ENCODE measurements around the gene BPHL. TPM values are rescaled to one million over a fixed set of nuclear protein-coding genes. Genes with fewer than 3 reads are reported as not detected.
"Not testable (repeated sequence)": the region's sequence is repeated elsewhere in the genome, so short reads cannot be mapped to it uniquely, and the experiment has no call there.

The BPHL gene
- total RNA-seq, 1 donor from 2014 or later = 27.7 TPM

DNA sequence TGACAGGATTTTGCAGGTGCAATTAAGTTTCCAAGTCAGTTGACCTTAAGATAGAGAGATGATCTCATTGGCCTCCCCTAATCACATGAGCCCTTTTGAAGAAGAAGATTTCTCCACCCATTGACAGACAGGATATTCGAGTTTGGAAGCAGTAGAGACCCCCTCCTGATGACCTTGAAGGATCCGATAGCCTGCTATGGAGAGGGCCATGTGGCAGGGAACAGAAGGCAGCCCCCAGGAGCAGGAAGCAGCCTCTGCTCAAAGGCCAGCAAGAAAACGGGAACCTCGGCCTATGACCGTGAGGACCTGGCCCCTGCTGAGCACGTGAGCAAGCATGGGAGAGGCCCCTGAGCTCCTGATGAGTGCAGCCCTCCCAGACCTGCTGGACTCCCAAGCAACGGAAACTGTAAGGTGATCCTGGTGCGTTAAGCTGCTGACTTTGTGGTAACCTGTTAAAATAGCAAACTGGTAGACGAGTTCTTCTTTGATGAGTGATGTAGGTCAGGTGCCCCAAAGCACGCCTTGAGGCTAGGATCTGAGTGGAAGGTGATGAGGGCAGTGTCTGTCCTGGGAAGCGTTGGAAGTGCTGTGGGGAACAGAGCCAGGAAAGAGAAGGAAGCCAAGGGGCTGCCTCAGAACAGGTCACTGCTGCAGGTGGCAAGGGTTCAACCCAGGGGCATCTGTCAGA is 57.3 kb downstream of the BPHL start:
- no peaks in the 10 kb centered on the region for H3K27me3 Mint-ChIP-seq (ENCODE audit: unreplicated experiment)
- no peaks in the 10 kb centered on the region for H3K36me3 Mint-ChIP-seq (ENCODE audit: unreplicated experiment)
- H3K27ac Mint-ChIP-seq (ENCODE audit: unreplicated experiment) = no peak overlapping the region
- H3K4me3 Mint-ChIP-seq (ENCODE audit: unreplicated experiment) = no peak overlapping the region
- H3K9me3 Mint-ChIP-seq (ENCODE audit: unreplicated experiment) = no peaks in the 10 kb centered on the region
- peaks cover 3% of the 10 kb centered on the region for H3K4me1 Mint-ChIP-seq (ENCODE audit: unreplicated experiment)
- DNase-seq (ENCODE audit: extremely low spot score, unreplicated experiment) = no peak
- TF ChIP-seq, protein P1, sequence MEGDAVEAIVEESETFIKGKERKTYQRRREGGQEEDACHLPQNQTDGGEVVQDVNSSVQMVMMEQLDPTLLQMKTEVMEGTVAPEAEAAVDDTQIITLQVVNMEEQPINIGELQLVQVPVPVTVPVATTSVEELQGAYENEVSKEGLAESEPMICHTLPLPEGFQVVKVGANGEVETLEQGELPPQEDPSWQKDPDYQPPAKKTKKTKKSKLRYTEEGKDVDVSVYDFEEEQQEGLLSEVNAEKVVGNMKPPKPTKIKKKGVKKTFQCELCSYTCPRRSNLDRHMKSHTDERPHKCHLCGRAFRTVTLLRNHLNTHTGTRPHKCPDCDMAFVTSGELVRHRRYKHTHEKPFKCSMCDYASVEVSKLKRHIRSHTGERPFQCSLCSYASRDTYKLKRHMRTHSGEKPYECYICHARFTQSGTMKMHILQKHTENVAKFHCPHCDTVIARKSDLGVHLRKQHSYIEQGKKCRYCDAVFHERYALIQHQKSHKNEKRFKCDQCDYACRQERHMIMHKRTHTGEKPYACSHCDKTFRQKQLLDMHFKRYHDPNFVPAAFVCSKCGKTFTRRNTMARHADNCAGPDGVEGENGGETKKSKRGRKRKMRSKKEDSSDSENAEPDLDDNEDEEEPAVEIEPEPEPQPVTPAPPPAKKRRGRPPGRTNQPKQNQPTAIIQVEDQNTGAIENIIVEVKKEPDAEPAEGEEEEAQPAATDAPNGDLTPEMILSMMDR (IDR thresholded peaks at IDR 0.05) = no peak

DNA sequence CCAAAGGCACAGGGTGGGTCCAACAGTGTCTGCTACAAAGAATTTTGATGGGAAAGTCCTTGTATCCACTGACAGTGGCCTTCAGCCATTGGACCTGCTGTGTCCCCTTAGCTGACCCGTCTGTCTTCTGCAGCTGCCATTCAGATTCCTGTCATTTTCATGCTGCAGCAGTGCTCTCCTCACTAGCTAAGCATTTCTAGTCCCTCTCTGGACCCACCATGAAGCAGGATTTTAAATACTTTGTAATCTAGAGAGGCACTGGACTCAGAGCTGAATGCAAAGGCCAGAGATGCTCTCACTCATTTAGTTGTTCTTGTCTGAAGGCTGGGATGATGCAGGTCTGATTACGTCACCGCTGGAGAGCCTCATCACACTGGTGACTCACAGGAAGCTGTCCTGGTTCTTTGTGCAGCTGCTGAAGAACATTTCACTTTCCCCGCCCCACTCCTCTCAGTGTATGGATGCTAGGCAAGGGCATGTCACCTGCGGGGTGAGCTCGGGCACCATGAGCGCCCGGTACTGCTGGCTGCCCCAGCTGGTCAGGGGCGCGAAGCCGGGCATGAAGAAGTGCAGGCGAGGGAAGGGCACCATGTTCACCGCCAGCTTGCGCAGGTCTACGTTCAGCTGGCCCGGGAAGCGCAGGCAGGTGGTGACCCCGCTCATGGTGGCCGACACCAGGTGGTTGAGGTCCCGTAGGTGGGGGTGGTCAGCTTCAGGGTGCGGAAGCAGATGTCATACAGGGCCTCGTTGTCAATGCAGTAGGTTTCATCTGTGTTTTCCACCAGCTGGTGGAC is 58.2 kb downstream of the BPHL start:
- no peak for DNase-seq (ENCODE audit: extremely low spot score, unreplicated experiment)
- no peak overlapping the region for H3K27ac Mint-ChIP-seq (ENCODE audit: unreplicated experiment)
- H3K4me3 Mint-ChIP-seq (ENCODE audit: unreplicated experiment) = no peak overlapping the region
- no peaks in the 10 kb centered on the region for H3K9me3 Mint-ChIP-seq (ENCODE audit: unreplicated experiment)
- no peaks in the 10 kb centered on the region for H3K36me3 Mint-ChIP-seq (ENCODE audit: unreplicated experiment)
- TF ChIP-seq, protein P1 (IDR thresholded peaks at IDR 0.05) = no peak
- peaks cover 3% of the 10 kb centered on the region for H3K4me1 Mint-ChIP-seq (ENCODE audit: unreplicated experiment)
- no peaks in the 10 kb centered on the region for H3K27me3 Mint-ChIP-seq (ENCODE audit: unreplicated experiment)

- H3K4me3 Mint-ChIP-seq (ENCODE audit: unreplicated experiment); H3K27me3 Mint-ChIP-seq (ENCODE audit: unreplicated experiment); DNase-seq (ENCODE audit: extremely low spot score, unreplicated experiment); H3K36me3 Mint-ChIP-seq (ENCODE audit: unreplicated experiment); H3K9me3 Mint-ChIP-seq (ENCODE audit: unreplicated experiment); H3K4me1 Mint-ChIP-seq (ENCODE audit: unreplicated experiment); H3K27ac Mint-ChIP-seq (ENCODE audit: unreplicated experiment): not testable (repeated sequence)
These were observed 60.2 kb downstream of the BPHL start for GRCh38 chr6:3178666-3179065.

DNA sequence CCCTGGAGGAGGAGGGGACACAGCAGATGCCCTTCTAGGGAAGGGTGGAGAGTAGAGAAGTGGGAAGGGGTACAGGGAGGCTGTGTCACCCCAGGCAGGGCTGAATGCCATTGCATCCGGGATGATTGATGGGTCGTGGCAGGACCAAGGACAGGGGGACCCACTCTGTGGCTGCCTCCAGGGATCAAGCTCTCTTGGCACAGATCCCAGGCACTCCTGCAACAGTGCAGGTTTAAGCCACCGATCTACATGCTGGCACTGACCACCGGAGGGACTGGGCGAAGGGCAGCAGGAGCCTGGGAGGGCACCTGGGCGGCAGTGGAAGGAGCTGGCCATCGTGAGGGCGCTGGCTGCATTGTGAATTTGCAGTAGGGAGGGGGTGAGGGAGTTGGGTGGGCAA is 61.4 kb downstream of the BPHL start:
- peak overlapping the region; percentile 69 for H3K4me3 Mint-ChIP-seq (ENCODE audit: unreplicated experiment)
- not testable (repeated sequence) for H3K27me3 Mint-ChIP-seq (ENCODE audit: unreplicated experiment); H3K36me3 Mint-ChIP-seq (ENCODE audit: unreplicated experiment); H3K27ac Mint-ChIP-seq (ENCODE audit: unreplicated experiment); H3K9me3 Mint-ChIP-seq (ENCODE audit: unreplicated experiment); H3K4me1 Mint-ChIP-seq (ENCODE audit: unreplicated experiment); DNase-seq (ENCODE audit: extremely low spot score, unreplicated experiment)

GRCh38 chr6:3181105-3181504 is 62.6 kb downstream of the BPHL start:
- Mint-ChIP-seq H3K36me3 (ENCODE audit: unreplicated experiment) (no peaks in the 10 kb centered on the region), H3K4me1 (ENCODE audit: unreplicated experiment) (no peaks in the 10 kb centered on the region), H3K27me3 (ENCODE audit: unreplicated experiment) (no peaks in the 10 kb centered on the region), H3K9me3 (ENCODE audit: unreplicated experiment) (no peaks in the 10 kb centered on the region), H3K4me3 (ENCODE audit: unreplicated experiment) (no peak overlapping the region), H3K27ac (ENCODE audit: unreplicated experiment) (no peak overlapping the region)
- no peak for DNase-seq (ENCODE audit: extremely low spot score, unreplicated experiment)
- TF ChIP-seq, protein P1 (IDR thresholded peaks at IDR 0.05) = no peak

GRCh38 chr6:3183066-3183465 is 64.6 kb downstream of the BPHL start:
- H3K27ac Mint-ChIP-seq (ENCODE audit: unreplicated experiment) = no peak overlapping the region
- no peak for DNase-seq (ENCODE audit: extremely low spot score, unreplicated experiment)
- no peak overlapping the region for H3K4me3 Mint-ChIP-seq (ENCODE audit: unreplicated experiment)
- no peaks in the 10 kb centered on the region for H3K36me3 Mint-ChIP-seq (ENCODE audit: unreplicated experiment)
- TF ChIP-seq, protein P1 (IDR thresholded peaks at IDR 0.05) = no peak
- H3K9me3 Mint-ChIP-seq (ENCODE audit: unreplicated experiment) = no peaks in the 10 kb centered on the region
- H3K27me3 Mint-ChIP-seq (ENCODE audit: unreplicated experiment) = no peaks in the 10 kb centered on the region
- H3K4me1 Mint-ChIP-seq (ENCODE audit: unreplicated experiment) = no peaks in the 10 kb centered on the region
